Measurements from ENCODE around the gene FANCG. TPM values are rescaled to one million over a fixed set of nuclear protein-coding genes. Genes with fewer than 3 reads are reported as not detected.
A peak's percentile ranks its signal among the peaks of the same experiment; 100 is the strongest.

Gene FANCG
- total RNA-seq (2014; rRNA removed; shearing (Covaris generic); ENCODE audit: low replicate concordance), result 36.1 and 53.0 TPM in 2 replicates

DNA sequence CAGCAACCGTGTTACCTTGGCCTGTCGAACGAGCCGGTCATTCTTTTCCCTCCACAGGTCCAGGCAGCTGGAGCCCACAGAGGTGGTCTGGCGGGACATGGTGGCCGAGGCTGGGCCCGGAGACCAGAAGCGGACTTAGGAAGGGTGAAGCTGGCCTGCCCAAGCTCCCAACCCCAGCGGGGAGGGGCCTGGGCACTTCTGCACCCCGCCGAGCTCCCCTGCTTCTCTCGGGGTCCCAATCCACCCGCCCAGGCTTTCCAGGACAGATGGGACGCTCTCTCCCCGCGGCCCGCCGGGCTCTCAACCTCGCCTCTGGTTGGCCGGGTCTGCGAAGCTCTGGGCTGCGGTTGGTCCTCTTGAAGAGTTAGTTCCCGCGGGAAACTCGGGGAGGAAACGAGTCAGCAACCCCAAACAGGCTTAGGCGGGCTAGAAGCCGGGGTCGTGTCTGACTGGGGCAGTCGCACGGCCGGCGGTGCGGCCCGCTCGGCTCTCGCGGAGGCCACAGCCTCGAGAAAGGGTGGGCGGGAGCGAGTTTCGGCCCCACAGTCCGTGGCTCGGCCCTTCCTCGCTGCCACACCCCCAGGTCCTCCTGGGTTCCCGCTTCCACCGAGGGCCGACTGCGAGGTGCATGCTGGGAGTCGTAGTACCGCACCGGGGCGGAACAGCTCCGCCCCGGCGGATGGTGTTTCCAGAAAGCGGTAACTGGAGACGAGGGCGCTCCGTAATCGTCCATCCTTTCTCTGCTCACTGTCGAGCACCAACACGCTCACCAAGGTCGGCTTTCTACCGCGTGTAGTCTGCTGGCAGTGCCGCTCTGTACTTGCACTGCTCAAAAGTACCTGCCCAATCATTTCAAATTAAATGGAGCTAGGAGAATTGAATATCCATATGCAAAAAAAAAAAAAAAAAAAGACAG lies at the start of gene FANCG:
TSS of gene FANCG (minus strand) at position 517 of the 916 bp plus-strand sequence. CDS start at position 99, 418 bp downstream.
- in situ Hi-C loops (cut with HindIII; ENCODE audit: low pct_unique_long_range_greater_than_20kb, low sequenced_read_pairs), result no loop called here
- peak; percentile 89 for DNase-seq (ENCODE audit: low read depth)

DNA sequence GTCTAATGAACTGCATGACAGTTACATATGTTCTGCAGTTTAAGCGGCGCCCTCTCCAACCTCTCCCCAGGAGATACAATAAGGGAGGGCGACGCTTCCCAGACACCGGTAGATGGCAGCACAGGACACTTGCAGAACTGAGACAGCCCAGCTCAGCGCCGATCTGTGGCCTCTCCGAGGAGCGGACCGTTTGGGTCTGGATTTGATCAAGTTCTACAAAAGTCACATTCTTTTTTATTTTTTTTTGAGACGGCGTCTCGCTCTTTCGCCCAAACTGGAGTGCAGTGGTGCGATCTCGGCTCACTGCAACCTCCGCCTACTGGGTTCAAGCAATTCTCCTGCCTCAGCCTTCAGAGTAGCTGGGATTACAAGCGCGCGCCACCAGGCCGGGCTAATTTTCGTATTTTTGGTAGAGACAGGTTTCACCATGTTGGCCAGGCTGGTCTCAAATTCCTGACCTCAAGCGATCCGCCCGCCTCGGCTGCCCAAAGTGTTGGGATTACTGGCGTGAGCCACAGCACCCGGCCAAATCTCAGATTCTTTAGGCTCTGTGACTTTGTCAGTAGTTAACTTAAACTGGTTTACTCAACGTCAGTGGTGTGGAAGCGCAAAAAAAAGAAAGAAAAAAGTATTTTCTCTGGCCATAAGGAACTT lies 37.3 kb upstream of the FANCG start:
- peak; percentile 72 for DNase-seq (ENCODE audit: low read depth)
- in situ Hi-C loops (cut with HindIII; ENCODE audit: low pct_unique_long_range_greater_than_20kb, low sequenced_read_pairs), result no loop called here

GRCh38 chr9:35116539-35116897 lies 36.8 kb upstream of the FANCG start:
- no peak for DNase-seq (ENCODE audit: low read depth)
- in situ Hi-C loops (cut with HindIII; ENCODE audit: low pct_unique_long_range_greater_than_20kb, low sequenced_read_pairs), result no loop called here

- in situ Hi-C loops (cut with HindIII; ENCODE audit: low pct_unique_long_range_greater_than_20kb, low sequenced_read_pairs), result no loop called here
- peak; percentile 99 for DNase-seq (ENCODE audit: low read depth)
Observed at GRCh38 chr9:35115680-35116538, 36.2 kb upstream of the FANCG start, which contains the start of gene ATOSB. Gene ATOSB, minus strand, starts transcription at chr9:35115862. Its CDS starts 7,588 bp downstream, at chr9:35108274.

DNA sequence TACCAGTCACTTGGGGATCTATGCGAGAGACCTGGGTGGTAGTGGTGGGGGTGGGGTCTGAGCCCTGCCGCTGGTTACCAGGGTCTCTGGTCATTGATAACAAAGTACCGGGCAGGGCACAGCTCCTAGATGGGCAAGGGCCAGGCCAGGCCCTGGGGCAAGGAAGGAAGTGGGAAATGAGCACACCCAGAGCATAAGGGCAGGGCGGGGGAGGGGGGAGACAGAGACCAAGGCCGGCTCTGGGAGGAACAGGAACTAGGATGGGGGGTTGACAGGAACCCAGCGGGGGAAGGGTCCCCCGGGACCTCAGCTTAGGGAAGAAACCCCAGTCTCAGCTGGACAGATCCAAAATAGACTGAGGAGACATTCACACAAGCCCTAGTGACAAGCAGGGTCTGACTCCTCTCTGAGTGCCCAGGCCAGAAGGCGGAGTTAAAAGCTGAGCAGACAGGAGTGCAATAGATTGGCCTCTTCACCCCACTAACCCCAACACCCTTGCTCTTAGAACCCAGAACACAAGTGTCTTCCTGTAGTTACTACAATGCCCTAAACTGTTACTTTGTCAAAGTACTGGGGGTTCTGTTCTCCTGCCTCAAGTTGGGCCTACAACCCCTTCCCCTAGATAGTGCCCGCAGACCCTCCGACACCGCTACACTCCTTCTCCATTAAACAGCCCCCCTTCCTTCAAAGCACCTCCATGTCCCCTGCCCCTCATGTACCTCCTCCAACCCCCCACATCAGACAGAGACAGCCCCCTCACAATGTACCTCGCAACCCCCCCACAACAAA lies 35.3 kb upstream of the FANCG start:
- in situ Hi-C loops (cut with HindIII; ENCODE audit: low pct_unique_long_range_greater_than_20kb, low sequenced_read_pairs), result no loop called here
- peak; percentile 38 for DNase-seq (ENCODE audit: low read depth)

- peak; percentile 92 for DNase-seq (ENCODE audit: low read depth)
- in situ Hi-C loops (cut with HindIII; ENCODE audit: low pct_unique_long_range_greater_than_20kb, low sequenced_read_pairs), result no loop called here
Observed at GRCh38 chr9:35114113-35114839, 34.5 kb upstream of the FANCG start.

DNA sequence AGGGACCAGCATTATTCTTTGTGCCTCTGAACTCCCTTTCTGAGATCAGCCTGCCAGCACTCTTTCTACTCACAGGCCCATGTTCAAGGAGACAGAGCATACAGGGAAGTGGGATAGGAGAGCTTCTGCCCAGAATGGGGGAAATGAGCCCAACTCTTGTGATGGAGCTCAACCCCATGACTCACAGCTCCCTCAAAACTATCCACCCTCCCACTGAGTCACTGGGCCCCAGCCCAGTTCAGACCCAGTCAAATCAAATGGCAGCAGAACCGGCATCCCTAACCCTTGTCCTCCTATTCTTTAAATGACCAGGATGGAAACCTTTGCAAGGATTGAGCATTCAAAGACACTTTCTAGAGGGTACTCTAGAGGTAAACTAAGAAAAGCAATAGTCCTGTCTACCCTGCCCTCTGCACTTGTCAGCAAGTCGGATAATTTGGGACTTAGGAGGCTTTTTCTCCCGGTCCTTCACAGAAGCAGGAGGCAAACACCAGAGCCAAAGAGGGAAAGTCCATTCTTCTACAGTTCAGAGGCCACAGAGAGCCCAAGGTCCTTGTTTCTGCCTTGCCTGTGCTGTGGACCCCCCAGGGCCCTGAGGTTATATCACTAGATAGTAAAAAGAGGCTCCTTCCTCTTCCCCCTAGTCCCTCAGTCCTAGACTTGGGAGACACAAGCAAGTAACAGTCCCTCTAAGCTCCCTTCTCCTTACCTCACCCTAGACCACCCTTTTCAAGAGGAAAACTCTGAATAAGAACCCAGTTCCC lies 32.7 kb upstream of the FANCG start:
- DNase-seq (ENCODE audit: low read depth), result no peak

DNA sequence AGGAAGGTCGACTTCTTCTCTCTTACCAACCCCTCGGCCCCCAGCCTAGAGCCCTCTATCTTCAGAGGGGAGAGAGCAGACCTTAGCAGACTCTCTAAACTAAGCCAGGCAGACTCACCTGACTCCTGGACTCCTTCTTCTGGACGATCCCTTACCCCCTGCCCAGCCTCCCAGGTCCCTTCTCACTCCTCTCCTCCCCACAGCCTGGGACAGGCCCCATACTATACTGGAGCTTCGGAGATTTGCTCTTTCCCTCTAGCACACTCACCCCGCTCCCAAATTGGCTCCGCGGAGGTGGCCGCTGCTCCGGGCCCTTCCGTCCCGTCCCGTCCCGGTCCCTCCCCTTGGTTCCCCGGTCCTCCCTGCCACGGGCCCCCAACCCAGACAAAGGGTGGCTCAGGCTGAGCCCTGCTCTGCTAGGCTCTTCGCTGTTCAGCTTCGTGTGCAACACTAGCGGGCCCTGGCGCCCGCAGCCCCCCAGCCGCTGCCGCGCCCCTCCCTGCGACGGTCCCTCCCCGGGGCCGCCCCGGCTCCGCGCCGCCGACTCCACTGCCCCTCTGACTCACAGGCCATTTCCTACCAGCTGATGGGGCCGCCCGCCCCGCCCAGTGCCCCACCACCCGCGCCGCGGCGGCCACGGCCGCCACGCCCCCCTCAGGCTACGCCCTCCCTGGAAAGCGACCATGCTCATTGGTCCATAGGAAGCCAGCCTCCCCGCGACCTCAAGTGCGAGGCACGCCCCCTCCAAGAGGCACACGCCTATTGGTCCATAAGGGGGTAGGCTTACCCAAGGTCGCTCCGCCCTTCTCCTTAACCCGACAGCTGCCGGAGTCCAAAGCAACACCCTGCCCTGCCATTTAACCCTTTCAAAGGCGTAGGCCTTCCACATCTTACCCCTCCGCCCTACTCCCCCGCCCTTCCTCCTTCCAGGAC lies 31.5 kb upstream of the FANCG start:
- peak; percentile 89 for DNase-seq (ENCODE audit: low read depth)
- in situ Hi-C loops (cut with HindIII; ENCODE audit: low pct_unique_long_range_greater_than_20kb, low sequenced_read_pairs), result no loop called here

More for the DNA sequence above, 32.7 kb upstream of the FANCG start:
- in situ Hi-C loops (cut with HindIII; ENCODE audit: low pct_unique_long_range_greater_than_20kb, low sequenced_read_pairs), result no loop called here

DNA sequence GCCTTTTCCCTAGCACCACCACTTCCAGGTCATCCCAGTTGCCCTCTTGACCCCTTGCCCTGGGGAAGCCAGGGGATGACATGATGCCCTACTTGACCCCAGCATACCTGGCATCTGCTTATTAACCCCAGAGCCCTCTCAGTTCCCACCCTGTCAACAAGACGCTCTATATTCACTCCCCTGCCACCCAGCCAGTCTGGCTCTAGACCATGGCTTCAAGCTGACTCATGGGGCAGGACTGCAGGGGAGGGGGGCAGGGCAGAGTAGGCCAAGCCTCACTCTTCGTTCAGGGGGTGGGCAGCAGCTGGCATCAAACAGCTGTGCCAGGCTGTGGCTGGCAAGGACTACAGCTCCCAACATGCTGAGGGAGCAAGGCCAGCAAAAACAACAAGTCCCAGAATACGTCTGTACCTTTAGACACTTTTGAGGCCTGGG lies 30.6 kb upstream of the FANCG start:
- in situ Hi-C loops (cut with HindIII; ENCODE audit: low pct_unique_long_range_greater_than_20kb, low sequenced_read_pairs), result no loop called here
- peak; percentile 29 for DNase-seq (ENCODE audit: low read depth)

GRCh38 chr9:35108946-35109575 lies 29.3 kb upstream of the FANCG start:
- in situ Hi-C loops (cut with HindIII; ENCODE audit: low pct_unique_long_range_greater_than_20kb, low sequenced_read_pairs), result no loop called here
- no peak for DNase-seq (ENCODE audit: low read depth)

DNA sequence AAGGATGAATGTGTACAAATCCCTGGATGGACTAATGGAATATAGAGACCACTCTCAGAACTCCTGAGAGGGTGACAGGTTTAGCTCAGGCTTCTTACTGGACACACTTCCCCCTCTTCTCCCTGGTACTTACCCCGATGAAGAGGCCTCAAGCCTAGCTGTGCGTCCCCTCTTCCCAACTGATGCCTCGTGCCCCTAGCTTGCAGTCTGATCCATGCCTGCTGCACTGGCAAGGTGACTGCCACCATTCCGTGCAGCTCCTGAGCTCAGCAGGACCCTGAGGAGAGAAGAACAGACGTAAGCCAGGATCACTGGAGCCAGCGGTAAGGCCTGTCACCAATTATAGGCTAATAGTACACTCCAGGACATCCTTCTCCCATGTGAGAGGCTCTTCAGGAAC lies 28.7 kb upstream of the FANCG start:
- no peak for DNase-seq (ENCODE audit: low read depth)
- in situ Hi-C loops (cut with HindIII; ENCODE audit: low pct_unique_long_range_greater_than_20kb, low sequenced_read_pairs), result no loop called here

DNA sequence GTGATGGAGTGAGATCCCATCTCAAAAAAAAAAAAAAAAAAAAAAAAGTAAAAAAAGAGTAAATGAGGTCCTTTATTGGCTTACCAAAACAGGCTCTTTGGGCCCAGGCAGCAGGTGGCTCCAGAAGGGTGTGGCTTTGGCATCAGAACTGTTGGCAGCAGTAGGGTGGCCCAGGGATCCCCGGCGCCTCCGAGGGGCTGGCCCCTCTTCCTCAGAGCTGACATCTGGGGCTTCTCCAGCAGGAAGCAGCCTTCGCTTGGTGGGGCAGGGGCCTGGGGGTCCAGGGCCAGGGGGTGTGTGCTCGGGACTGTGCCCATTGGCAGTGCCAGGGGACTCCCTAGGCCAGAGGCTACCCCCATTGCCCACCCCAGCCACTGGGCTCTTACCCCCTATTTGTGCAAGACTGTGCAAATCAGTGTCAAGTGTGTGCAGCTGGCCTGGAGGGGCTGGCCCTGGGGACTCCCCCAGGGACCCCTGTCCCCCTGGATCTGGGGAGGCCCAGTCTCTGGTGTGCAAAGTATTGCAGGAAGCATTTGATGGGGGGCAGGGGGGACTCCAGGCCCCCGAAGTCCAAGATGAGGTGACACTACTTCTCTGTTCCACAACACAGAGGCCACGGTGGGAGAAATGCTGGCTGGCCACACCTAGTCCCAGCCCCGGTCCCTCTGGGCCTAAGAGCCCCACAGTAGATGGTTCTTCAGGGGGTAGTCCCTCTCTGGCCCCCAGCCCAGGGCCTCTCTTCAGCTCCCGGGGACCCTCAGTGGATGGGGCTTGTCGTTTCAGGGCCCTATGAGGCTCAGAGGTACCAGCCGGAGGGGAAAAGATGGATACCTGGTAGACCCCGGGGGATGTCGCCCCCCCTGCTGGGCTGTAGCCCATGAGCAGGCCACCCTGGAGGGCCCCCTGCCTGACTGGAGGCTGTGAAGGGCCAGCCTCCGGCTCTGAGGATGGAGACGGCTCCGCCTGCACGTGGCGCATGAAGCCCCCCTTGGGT lies 27.9 kb upstream of the FANCG start:
- in situ Hi-C loops (cut with HindIII; ENCODE audit: low pct_unique_long_range_greater_than_20kb, low sequenced_read_pairs), result no loop called here
- DNase-seq (ENCODE audit: low read depth), result no peak

- no peak for DNase-seq (ENCODE audit: low read depth)
- in situ Hi-C loops (cut with HindIII; ENCODE audit: low pct_unique_long_range_greater_than_20kb, low sequenced_read_pairs), result no loop called here
Observed at GRCh38 chr9:35106343-35106730, 26.6 kb upstream of the FANCG start.

Measured in Caki2 (cell line).